ENCODE measurements around the gene XPO5. TPM values are rescaled to one million over a fixed set of nuclear protein-coding genes. Genes with fewer than 3 reads are reported as not detected.

The XPO5 gene
- total RNA-seq, 4 donors from 2014 or later: 12.9 to 123 (median 29.8) TPM

DNA sequence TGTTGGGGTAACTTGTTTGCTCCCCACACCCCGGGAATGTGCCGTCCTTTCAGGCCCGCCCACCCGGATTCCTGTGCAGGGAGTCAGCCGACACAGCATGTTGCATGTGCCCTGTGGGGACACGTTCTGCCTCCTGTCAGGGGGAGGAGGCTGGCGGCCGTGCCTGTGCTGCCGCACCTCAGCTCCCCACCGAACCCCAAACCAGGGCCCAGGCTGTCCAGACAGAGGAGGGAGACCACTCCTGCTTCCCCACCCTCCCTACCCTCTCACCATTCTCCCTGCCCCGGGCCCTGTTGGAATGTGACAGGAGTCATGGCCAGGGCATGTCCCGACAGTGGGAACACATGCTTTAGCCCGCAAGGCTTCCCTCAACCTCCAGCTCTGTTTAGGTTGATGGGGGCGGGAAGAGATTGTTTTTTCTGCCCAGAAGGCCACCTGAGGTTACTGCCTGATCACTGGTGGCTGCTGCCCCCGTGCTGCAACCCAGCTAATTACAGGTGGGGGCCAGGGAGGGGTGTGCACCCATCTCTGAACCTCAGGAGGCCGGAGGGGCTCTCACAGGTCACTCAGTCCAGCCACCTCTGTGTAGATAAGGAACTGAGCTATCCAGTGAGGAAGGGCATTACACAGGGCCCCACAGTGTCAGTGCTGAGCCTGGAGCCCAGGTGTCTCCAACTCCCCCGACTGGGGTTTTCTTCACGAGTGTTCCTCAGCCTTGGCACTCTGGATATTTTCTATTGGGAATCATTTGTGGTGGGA is 79.3 kb downstream of the XPO5 start:
- H3K4me3 ChIP-seq: no peak overlapping the region
- H3K27me3 ChIP-seq: no peaks in the 10 kb centered on the region
- WGBS, 2 donors (ENCODE audit: low coverage in 1 of 2): 0% methylated on average over 1 of the region's 18 CpGs; no CpG with 5 or more reads in 1 of the 2 donors
- H3K4me1 ChIP-seq: peaks cover 2 to 42% (median 29%) of the 10 kb centered on the region in 3 donors
- ATAC-seq: peak; percentile 13
- TF ChIP-seq POLR2AphosphoS5 (IDR thresholded peaks at IDR 0.05): no peak
- TF ChIP-seq, protein P1, sequence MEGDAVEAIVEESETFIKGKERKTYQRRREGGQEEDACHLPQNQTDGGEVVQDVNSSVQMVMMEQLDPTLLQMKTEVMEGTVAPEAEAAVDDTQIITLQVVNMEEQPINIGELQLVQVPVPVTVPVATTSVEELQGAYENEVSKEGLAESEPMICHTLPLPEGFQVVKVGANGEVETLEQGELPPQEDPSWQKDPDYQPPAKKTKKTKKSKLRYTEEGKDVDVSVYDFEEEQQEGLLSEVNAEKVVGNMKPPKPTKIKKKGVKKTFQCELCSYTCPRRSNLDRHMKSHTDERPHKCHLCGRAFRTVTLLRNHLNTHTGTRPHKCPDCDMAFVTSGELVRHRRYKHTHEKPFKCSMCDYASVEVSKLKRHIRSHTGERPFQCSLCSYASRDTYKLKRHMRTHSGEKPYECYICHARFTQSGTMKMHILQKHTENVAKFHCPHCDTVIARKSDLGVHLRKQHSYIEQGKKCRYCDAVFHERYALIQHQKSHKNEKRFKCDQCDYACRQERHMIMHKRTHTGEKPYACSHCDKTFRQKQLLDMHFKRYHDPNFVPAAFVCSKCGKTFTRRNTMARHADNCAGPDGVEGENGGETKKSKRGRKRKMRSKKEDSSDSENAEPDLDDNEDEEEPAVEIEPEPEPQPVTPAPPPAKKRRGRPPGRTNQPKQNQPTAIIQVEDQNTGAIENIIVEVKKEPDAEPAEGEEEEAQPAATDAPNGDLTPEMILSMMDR (IDR thresholded peaks at IDR 0.05): peak in 3 of 4 experiments; percentile 44 to 68 (median 48)
- H3K36me3 ChIP-seq: peaks cover 0 to 42% of the 10 kb centered on the region in 2 donors
- H3K27ac ChIP-seq: no peak overlapping the region
- H3K9me3 ChIP-seq: no peaks in the 10 kb centered on the region

DNA sequence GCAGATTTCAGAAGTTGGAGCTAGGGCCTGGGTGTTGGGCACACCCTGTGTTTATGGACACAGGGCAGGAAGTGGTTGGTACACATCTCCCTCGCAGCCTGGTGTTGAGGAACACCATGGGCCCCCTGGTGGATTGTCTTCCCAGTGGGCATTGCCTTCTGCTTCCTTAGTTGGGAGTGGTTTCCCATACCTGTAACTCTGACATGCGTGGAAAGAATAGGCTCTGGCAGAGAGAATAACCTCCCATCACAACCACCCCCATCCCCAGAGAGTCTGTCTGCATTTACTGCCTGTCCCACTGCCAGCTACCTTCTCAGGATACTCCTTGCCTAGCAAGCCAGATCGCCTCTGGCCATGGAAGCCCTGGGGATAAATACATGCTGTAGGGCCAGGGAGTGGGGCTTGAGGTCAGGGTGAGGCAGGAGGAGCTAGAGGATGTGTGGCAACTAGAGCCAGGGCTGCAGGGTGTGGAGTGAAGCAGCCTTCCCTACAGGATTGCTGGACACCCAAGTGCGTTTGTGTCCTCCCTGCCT is 80.4 kb downstream of the XPO5 start:
- TF ChIP-seq EP300 (IDR thresholded peaks at IDR 0.05) (no peak), POLR2AphosphoS5 (IDR thresholded peaks at IDR 0.05) (no peak), POLR2A (IDR thresholded peaks at IDR 0.05) (no peak)
- TF ChIP-seq, protein P1 (IDR thresholded peaks at IDR 0.05): no peak
- ATAC-seq: no peak
- peaks cover 0 to 31% of the 10 kb centered on the region in 2 donors for H3K36me3 ChIP-seq
- peaks cover 2 to 42% (median 29%) of the 10 kb centered on the region in 3 donors for H3K4me1 ChIP-seq
- H3K27ac ChIP-seq: no peak overlapping the region
- no peaks in the 10 kb centered on the region for H3K9me3 ChIP-seq
- H3K27me3 ChIP-seq: no peaks in the 10 kb centered on the region
- H3K4me3 ChIP-seq: no peak overlapping the region
- 20% methylated on average over 1 of the region's 4 CpGs; no CpG with 5 or more reads in 1 of the 2 donors for WGBS, 2 donors (ENCODE audit: low coverage in 1 of 2)

GRCh38 chr6:43494766-43495165 is 81.1 kb downstream of the XPO5 start:
- Histone ChIP-seq H3K4me1 (peaks cover 2 to 41% (median 29%) of the 10 kb centered on the region in 3 donors), H3K27ac (no peak overlapping the region), H3K27me3 (no peaks in the 10 kb centered on the region), H3K9me3 (no peaks in the 10 kb centered on the region), H3K4me3 (no peak overlapping the region), H3K36me3 (peaks cover 0 to 24% of the 10 kb centered on the region in 2 donors)
- no peak for ATAC-seq
- WGBS, 2 donors (ENCODE audit: low coverage in 1 of 2): 100% methylated on average over 2 of the region's 4 CpGs; no CpG with 5 or more reads in 1 of the 2 donors
- TF ChIP-seq EP300 (IDR thresholded peaks at IDR 0.05): no peak
- TF ChIP-seq POLR2AphosphoS5 (IDR thresholded peaks at IDR 0.05): no peak

- no peak overlapping the region for H3K27ac ChIP-seq
- no peak for TF ChIP-seq POLR2A (IDR thresholded peaks at IDR 0.05)
- TF ChIP-seq EP300 (IDR thresholded peaks at IDR 0.05): no peak
- TF ChIP-seq POLR2AphosphoS5 (IDR thresholded peaks at IDR 0.05): no peak
- TF ChIP-seq, protein P1 (IDR thresholded peaks at IDR 0.05): no peak
- WGBS, 2 donors (ENCODE audit: low coverage in 1 of 2): 100% methylated on average over 3 of the region's 6 CpGs; no CpG with 5 or more reads in 1 of the 2 donors
- no peak for ATAC-seq
- no peaks in the 10 kb centered on the region for H3K9me3 ChIP-seq
- H3K4me1 ChIP-seq: peaks cover 2 to 36% (median 29%) of the 10 kb centered on the region in 3 donors
- H3K36me3 ChIP-seq: peaks cover 0 to 19% of the 10 kb centered on the region in 2 donors
- H3K4me3 ChIP-seq: no peak overlapping the region
- no peaks in the 10 kb centered on the region for H3K27me3 ChIP-seq
Measured at GRCh38 chr6:43494321-43494720, 81.5 kb downstream of the XPO5 start.

GRCh38 chr6:43493833-43494232 is 82.0 kb downstream of the XPO5 start:
- Histone ChIP-seq H3K27me3 (no peaks in the 10 kb centered on the region), H3K9me3 (no peaks in the 10 kb centered on the region), H3K4me1 (peaks cover 2 to 31% (median 29%) of the 10 kb centered on the region in 3 donors), H3K36me3 (peaks cover 0 to 14% of the 10 kb centered on the region in 2 donors), H3K4me3 (no peak overlapping the region), H3K27ac (no peak overlapping the region)
- 84% methylated on average over 6 of the region's 7 CpGs; no CpG with 5 or more reads in 1 of the 2 donors for WGBS, 2 donors (ENCODE audit: low coverage in 1 of 2)
- no peak for ATAC-seq
- TF ChIP-seq EP300 (IDR thresholded peaks at IDR 0.05) (no peak), POLR2AphosphoS5 (IDR thresholded peaks at IDR 0.05) (no peak), POLR2A (IDR thresholded peaks at IDR 0.05) (no peak)
- TF ChIP-seq, protein P1 (IDR thresholded peaks at IDR 0.05): no peak
